Neural crest cell (in vitro differentiated cells): ENCODE results near the gene EML1. TPM values are rescaled to one million over a fixed set of nuclear protein-coding genes. Genes with fewer than 3 reads are reported as not detected.
A peak's percentile ranks its signal among the peaks of the same experiment; 100 is the strongest.

Experiments
- DNase-seq: peaks from one replicate; pipeline ENCODE4 v3.0.0; 2021; ENCODE audit warnings: low read depth, mixed read lengths, low spot score
- H3K27ac Mint-ChIP-seq: one replicate; pipeline ENCODE4 v1.8.0; 2021; ENCODE audit warnings: mild to moderate bottlenecking, mixed read lengths; ENCODE audit not compliant: unreplicated experiment
- H3K27me3 Mint-ChIP-seq: 2 replicates; pipeline ENCODE4 v1.8.0; 2021; ENCODE audit warnings: low read depth, mild to moderate bottlenecking, mixed read lengths
- H3K36me3 Mint-ChIP-seq: 2 replicates; pipeline ENCODE4 v1.8.0; 2021; ENCODE audit warnings: low read depth, mild to moderate bottlenecking, mixed read lengths
- H3K4me1 Mint-ChIP-seq: 2 replicates; pipeline ENCODE4 v1.8.0; 2021; ENCODE audit warnings: mixed read lengths
- H3K4me3 Mint-ChIP-seq: one replicate; pipeline ENCODE4 v1.8.0; 2021; ENCODE audit warnings: mild to moderate bottlenecking, mixed read lengths
- H3K9me3 Mint-ChIP-seq: 2 replicates; pipeline ENCODE4 v1.8.0; 2021; ENCODE audit warnings: mixed read lengths
- CTCF ChIP-seq: fragments of 200-600 bp; sonication (generic); conservative IDR thresholded peaks from 2 replicates; pipeline ENCODE4 v1.5.0; 2021; ENCODE audit warnings: antibody characterized with exemption, mild to moderate bottlenecking
- total RNA-seq: library from RNA; stranded (reverse); gene quantifications from 2 replicates; pipeline ENCODE4 v1.2.1, GENCODE V29; 2021

The EML1 gene
- total RNA-seq, 1 donor from 2014 or later, result 40.1 TPM

- TF ChIP-seq CTCF, result no peak
- no peaks in the 10 kb centered on the region for H3K9me3 Mint-ChIP-seq
- peaks cover 28% of the 10 kb centered on the region for H3K4me1 Mint-ChIP-seq
- peaks cover 17% of the 10 kb centered on the region for H3K27me3 Mint-ChIP-seq
- no peak overlapping the region for H3K27ac Mint-ChIP-seq
- peaks cover 2% of the 10 kb centered on the region for H3K36me3 Mint-ChIP-seq
- no peak for DNase-seq
- H3K4me3 Mint-ChIP-seq, result peak overlapping the region; percentile 84
Measured at GRCh38 chr14:99968191-99968920, 175.1 kb downstream of the EML1 start.

- Mint-ChIP-seq H3K9me3 (peaks cover 2% of the 10 kb centered on the region), H3K27me3 (peaks cover 17% of the 10 kb centered on the region), H3K27ac (no peak overlapping the region), H3K4me1 (peaks cover 31% of the 10 kb centered on the region), H3K36me3 (peaks cover 4% of the 10 kb centered on the region), H3K4me3 (peak overlapping the region; percentile 84)
- no peak for DNase-seq
- TF ChIP-seq CTCF, result no peak
Measured at GRCh38 chr14:99968941-99969340, 175.7 kb downstream of the EML1 start.

- peaks cover 17% of the 10 kb centered on the region for H3K27me3 Mint-ChIP-seq
- H3K9me3 Mint-ChIP-seq, result peaks cover 2% of the 10 kb centered on the region
- DNase-seq, result no peak
- no peak for TF ChIP-seq CTCF
- peaks cover 32% of the 10 kb centered on the region for H3K4me1 Mint-ChIP-seq
- H3K27ac Mint-ChIP-seq, result no peak overlapping the region
- peak overlapping the region; percentile 84 for H3K4me3 Mint-ChIP-seq
- H3K36me3 Mint-ChIP-seq, result peaks cover 10% of the 10 kb centered on the region
Measured at GRCh38 chr14:99969673-99970322, 176.6 kb downstream of the EML1 start.

- Mint-ChIP-seq H3K4me3 (peak overlapping the region; percentile 84), H3K9me3 (peaks cover 8% of the 10 kb centered on the region), H3K27ac (no peak overlapping the region), H3K36me3 (peaks cover 21% of the 10 kb centered on the region), H3K4me1 (peaks cover 28% of the 10 kb centered on the region), H3K27me3 (peaks cover 17% of the 10 kb centered on the region)
- peak; percentile 85 for DNase-seq
- TF ChIP-seq CTCF, result no peak
Measured at GRCh38 chr14:99971087-99971940, 178.1 kb downstream of the EML1 start.

GRCh38 chr14:99971941-99972747 is 178.9 kb downstream of the EML1 start:
- Mint-ChIP-seq H3K27me3 (peaks cover 17% of the 10 kb centered on the region), H3K4me1 (peaks cover 29% of the 10 kb centered on the region), H3K36me3 (peaks cover 28% of the 10 kb centered on the region), H3K9me3 (peaks cover 14% of the 10 kb centered on the region), H3K4me3 (peak overlapping the region; percentile 98), H3K27ac (peak overlapping the region; percentile 79)
- TF ChIP-seq CTCF, result no peak
- DNase-seq, result peak; percentile 31
